Progenitor cell of endocrine pancreas (in vitro differentiated cells): ENCODE data around the gene NTRK2. TPM values are rescaled to one million over a fixed set of nuclear protein-coding genes. Genes with fewer than 3 reads are reported as not detected.

ENCODE experiments used
- DNase-seq: peaks from one replicate; pipeline ENCODE4 v3.0.0; 2021; ENCODE audit warnings: low spot score; ENCODE audit not compliant: unreplicated experiment
- H3K27ac Mint-ChIP-seq: 2 replicates; pipeline ENCODE4 v1.8.0; 2021; ENCODE audit warnings: mild to moderate bottlenecking, moderate library complexity, mixed read lengths
- H3K27me3 Mint-ChIP-seq: 2 replicates; pipeline ENCODE4 v1.8.0; 2021; ENCODE audit warnings: mixed read lengths
- H3K36me3 Mint-ChIP-seq: 2 replicates; pipeline ENCODE4 v1.8.0; 2022; ENCODE audit warnings: mixed read lengths; ENCODE audit not compliant: insufficient read depth
- H3K4me1 Mint-ChIP-seq: 2 replicates; pipeline ENCODE4 v1.8.0; 2021; ENCODE audit warnings: low read depth, mixed read lengths
- H3K4me3 Mint-ChIP-seq: 2 replicates; pipeline ENCODE4 v1.8.0; 2021; ENCODE audit warnings: low read depth, mild to moderate bottlenecking, moderate library complexity, mixed read lengths
- H3K9me3 Mint-ChIP-seq: 2 replicates; pipeline ENCODE4 v1.8.0; 2021; ENCODE audit warnings: low read depth, mixed read lengths
- total RNA-seq: library from RNA; stranded (reverse); gene quantifications from 2 replicates; pipeline ENCODE4 v1.2.1, GENCODE V29; 2021
- TF ChIP-seq, protein P1 (sequence below): fragments of 200-600 bp; sonication (generic); IDR thresholded peaks from one replicate; pipeline ENCODE4 v1.5.0; 2021; ENCODE audit warnings: antibody characterized with exemption, mild to moderate bottlenecking; ENCODE audit not compliant: unreplicated experiment

The NTRK2 gene
- total RNA-seq, 1 donor from 2014 or later: 4.7 TPM

DNA sequence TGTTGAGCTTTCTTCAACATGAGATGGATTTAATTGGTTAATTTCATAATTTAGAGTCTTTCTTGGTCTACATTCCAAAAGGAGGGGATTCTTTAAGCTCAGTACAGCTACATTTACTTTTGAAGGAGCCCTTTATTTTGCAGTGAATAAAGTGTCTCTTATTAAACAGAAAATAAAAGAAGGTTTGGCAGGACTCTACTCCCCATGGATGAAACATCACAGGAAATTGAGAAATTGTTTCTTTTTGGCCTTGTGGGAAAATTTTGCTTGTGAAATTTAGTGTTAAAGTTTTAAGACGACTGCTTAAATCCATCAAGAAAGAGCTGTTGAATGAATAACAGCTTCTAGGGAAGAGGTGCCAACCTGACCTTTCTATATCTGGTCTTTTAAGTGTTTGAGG is 187.7 kb downstream of the NTRK2 start:
- no peak overlapping the region for H3K4me3 Mint-ChIP-seq
- H3K27me3 Mint-ChIP-seq: peaks cover 4% of the 10 kb centered on the region
- no peaks in the 10 kb centered on the region for H3K9me3 Mint-ChIP-seq
- no peak overlapping the region for H3K27ac Mint-ChIP-seq
- H3K36me3 Mint-ChIP-seq: no peaks in the 10 kb centered on the region
- DNase-seq: no peak
- H3K4me1 Mint-ChIP-seq: no peaks in the 10 kb centered on the region
- TF ChIP-seq, protein P1, sequence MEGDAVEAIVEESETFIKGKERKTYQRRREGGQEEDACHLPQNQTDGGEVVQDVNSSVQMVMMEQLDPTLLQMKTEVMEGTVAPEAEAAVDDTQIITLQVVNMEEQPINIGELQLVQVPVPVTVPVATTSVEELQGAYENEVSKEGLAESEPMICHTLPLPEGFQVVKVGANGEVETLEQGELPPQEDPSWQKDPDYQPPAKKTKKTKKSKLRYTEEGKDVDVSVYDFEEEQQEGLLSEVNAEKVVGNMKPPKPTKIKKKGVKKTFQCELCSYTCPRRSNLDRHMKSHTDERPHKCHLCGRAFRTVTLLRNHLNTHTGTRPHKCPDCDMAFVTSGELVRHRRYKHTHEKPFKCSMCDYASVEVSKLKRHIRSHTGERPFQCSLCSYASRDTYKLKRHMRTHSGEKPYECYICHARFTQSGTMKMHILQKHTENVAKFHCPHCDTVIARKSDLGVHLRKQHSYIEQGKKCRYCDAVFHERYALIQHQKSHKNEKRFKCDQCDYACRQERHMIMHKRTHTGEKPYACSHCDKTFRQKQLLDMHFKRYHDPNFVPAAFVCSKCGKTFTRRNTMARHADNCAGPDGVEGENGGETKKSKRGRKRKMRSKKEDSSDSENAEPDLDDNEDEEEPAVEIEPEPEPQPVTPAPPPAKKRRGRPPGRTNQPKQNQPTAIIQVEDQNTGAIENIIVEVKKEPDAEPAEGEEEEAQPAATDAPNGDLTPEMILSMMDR: no peak

DNA sequence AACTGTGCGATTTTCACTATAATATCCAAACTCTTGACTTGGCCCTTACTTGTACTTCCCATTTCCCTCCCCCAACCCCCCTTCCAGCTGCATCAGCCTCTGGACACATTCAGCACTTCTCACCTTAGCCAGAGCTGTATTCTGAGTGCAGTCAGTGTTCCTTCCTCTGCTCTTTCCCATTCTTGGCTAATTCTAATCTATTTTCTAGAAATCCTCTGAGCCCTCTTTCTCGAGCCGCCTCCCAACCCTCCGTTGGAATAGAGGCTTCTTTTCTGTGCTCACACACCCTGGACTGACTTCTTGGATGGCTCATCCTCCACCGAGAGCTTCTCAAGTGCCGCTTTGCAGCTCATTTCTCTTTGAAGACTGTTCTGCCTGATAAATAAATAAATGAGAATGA is 188.8 kb downstream of the NTRK2 start:
- H3K36me3 Mint-ChIP-seq: no peaks in the 10 kb centered on the region
- no peaks in the 10 kb centered on the region for H3K9me3 Mint-ChIP-seq
- TF ChIP-seq, protein P1: no peak
- peaks cover 6% of the 10 kb centered on the region for H3K27me3 Mint-ChIP-seq
- no peak overlapping the region for H3K27ac Mint-ChIP-seq
- no peak overlapping the region for H3K4me3 Mint-ChIP-seq
- H3K4me1 Mint-ChIP-seq: no peaks in the 10 kb centered on the region
- no peak for DNase-seq

DNA sequence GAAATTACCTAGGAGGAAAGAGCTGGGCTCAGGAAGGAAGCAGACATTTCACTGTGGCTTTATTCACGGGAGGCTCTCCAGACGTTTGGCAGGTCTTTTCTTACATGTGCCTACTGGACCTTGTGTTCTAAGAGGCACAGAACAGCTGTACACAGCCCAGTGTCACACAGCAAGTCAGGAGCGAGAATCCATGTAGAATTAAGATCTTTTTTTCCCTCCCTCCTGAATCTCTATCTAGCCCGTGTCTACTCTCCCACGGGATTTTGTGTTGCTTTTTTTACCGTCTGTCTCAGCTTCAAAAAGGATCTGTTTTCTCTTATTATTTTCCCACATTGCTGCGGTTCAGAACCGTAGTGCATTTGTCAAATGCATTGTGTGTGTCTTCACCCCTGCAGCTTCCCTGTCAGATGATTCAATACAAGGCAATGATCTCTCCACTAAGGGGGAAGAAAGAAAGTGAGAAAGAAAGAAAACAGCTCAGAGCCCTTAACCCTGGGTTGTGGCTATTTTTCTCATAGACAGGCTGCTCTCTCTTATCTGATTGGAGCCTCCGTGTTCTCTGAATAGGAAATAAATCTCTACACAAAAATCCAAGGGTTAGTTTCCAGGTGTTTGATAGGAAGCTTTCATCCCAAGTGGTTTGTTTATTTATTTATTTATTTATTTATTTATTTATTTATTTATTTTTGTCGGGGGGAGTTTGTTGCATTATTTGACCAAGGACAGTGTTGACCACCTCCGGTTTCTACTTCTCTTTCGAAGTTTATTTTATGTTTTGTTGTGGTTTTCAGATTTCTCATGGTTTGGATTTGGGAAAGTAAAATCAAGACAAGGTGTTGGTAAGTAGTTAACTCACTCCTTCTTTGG is 191.0 kb downstream of the NTRK2 start:
- no peak overlapping the region for H3K4me3 Mint-ChIP-seq
- TF ChIP-seq, protein P1: no peak
- DNase-seq: no peak
- no peaks in the 10 kb centered on the region for H3K9me3 Mint-ChIP-seq
- peaks cover 8% of the 10 kb centered on the region for H3K27me3 Mint-ChIP-seq
- no peak overlapping the region for H3K27ac Mint-ChIP-seq
- no peaks in the 10 kb centered on the region for H3K4me1 Mint-ChIP-seq
- H3K36me3 Mint-ChIP-seq: no peaks in the 10 kb centered on the region

DNA sequence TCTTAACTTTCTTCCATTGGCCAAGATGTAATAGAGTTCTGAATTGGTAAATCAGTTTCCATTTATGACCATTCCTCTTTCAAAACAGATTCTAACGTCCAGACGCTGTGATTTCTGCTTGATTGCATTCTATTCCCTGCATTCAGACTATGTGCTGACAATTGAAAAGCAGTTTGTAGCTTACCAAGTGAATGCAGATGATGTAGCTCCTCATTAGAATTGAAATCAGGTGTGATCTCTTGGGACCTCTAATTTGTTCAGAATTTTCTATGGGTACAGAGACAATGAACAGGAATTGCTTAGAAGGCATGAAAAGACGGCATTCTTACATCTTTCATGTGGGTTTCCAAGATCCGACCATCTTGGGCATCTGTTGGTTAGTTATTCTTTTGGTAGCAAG is 191.9 kb downstream of the NTRK2 start:
- TF ChIP-seq, protein P1: no peak
- no peak overlapping the region for H3K27ac Mint-ChIP-seq
- H3K27me3 Mint-ChIP-seq: peaks cover 8% of the 10 kb centered on the region
- H3K36me3 Mint-ChIP-seq: no peaks in the 10 kb centered on the region
- no peaks in the 10 kb centered on the region for H3K4me1 Mint-ChIP-seq
- no peaks in the 10 kb centered on the region for H3K9me3 Mint-ChIP-seq
- H3K4me3 Mint-ChIP-seq: no peak overlapping the region
- no peak for DNase-seq

DNA sequence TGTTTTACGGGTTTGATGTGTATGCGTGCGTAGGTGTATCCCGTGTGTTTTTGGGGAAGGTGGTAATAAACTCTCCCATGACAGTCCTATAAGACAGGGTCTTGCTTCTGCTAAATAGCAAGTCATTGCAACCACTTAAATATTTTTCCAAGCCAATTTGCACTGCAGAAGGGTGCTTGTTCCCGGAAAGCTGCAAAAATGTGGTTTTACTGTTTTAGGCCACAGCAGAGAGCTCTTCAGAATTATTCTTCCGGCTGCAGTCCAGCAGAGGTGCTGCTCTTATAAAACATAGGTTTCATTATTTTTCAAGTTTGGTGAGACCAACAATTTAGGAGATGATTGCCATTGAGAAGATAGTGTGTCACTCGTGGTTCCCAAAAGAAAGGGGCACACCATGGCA is 192.8 kb downstream of the NTRK2 start:
- TF ChIP-seq, protein P1: no peak
- peak overlapping the region; percentile 65 for H3K27ac Mint-ChIP-seq
- DNase-seq: no peak
- no peak overlapping the region for H3K4me3 Mint-ChIP-seq
- H3K4me1 Mint-ChIP-seq: no peaks in the 10 kb centered on the region
- H3K27me3 Mint-ChIP-seq: peaks cover 8% of the 10 kb centered on the region
- H3K36me3 Mint-ChIP-seq: no peaks in the 10 kb centered on the region
- no peaks in the 10 kb centered on the region for H3K9me3 Mint-ChIP-seq
